Endothelial cell of umbilical vein (primary cell): ENCODE measurements around the gene CLDND2.

ENCODE experiments used
- CTCF ChIP-seq, 2 donors: IDR thresholded peaks; 1 replicate in 1 of 2; 2 replicates in 1 of 2; pipeline ENCODE4 v1.5.1; 2011; ENCODE audit warnings: low read length in 2 of 2, mild to moderate bottlenecking in 2 of 2, moderate library complexity in 2 of 2, control low read depth in 1 of 2, inconsistent platforms in 1 of 2, low read depth in 1 of 2; ENCODE audit not compliant: insufficient read depth in 1 of 2; ENCODE audit errors: extremely low read depth in 1 of 2
- POLR2A ChIP-seq: IDR thresholded peaks from 2 replicates; pipeline ENCODE4 v1.6.1; 2012; ENCODE audit warnings: low read depth, mild to moderate bottlenecking, control low read depth, low read length

- no peak for TF ChIP-seq CTCF (IDR thresholded peaks at IDR 0.05; ENCODE audit: extremely low read depth in 1 of 2, insufficient read depth in 1 of 2, low read depth in 1 of 2, low read length in 2 of 2)
- TF ChIP-seq POLR2A = no peak
These were observed 9.5 kb downstream of the CLDND2 start for GRCh38 chr19:51359294-51359693.
